Liver (tissue), 9 donors: ENCODE measurements around the gene DMD. TPM values are rescaled to one million over a fixed set of nuclear protein-coding genes. Genes with fewer than 3 reads are reported as not detected.

Source experiments
- DNase-seq: peaks from one replicate; pipeline ENCODE4 v3.0.0-alpha.2; 2017; ENCODE audit warnings: low spot score
- H3K27ac ChIP-seq, 2 donors: one replicate each; pipeline ENCODE4 v1.7.0; 2013; ENCODE audit warnings: inconsistent platforms in 2 of 2, low read length in 2 of 2, control low read depth in 1 of 2, low read depth in 1 of 2, mild to moderate bottlenecking in 1 of 2
- H3K27me3 ChIP-seq, 4 donors: one replicate each; pipeline versions ENCODE4 v1.6.1 to v1.7.0; 2013; ENCODE audit warnings: low read length in 3 of 4, inconsistent platforms in 1 of 4, mild to moderate bottlenecking in 1 of 4, moderate library complexity in 1 of 4; ENCODE audit not compliant: control insufficient read depth in 4 of 4, insufficient read depth in 4 of 4
- H3K36me3 ChIP-seq, 4 donors: one replicate each; pipeline versions ENCODE4 v1.6.1 to v1.7.0; 2013; ENCODE audit warnings: low read length in 3 of 4, mild to moderate bottlenecking in 3 of 4, low read depth in 1 of 4, moderate library complexity in 1 of 4; ENCODE audit not compliant: control insufficient read depth in 4 of 4, insufficient read depth in 3 of 4
- H3K4me1 ChIP-seq, 4 donors: one replicate each; pipeline versions ENCODE4 v1.6.1 to v1.7.0; 2013; ENCODE audit warnings: low read length in 3 of 4, mild to moderate bottlenecking in 3 of 4, moderate library complexity in 1 of 4; ENCODE audit not compliant: control insufficient read depth in 4 of 4, insufficient read depth in 4 of 4
- H3K4me3 ChIP-seq, 3 donors: one replicate each; pipeline versions ENCODE4 v1.6.1 to v1.7.0; 2013; ENCODE audit warnings: low read length in 3 of 3, control low read depth in 1 of 3, low read depth in 1 of 3, mild to moderate bottlenecking in 1 of 3
- H3K9ac ChIP-seq, 2 donors: one replicate each; pipeline ENCODE4 v1.7.0; 2013; ENCODE audit warnings: low read length in 2 of 2, mild to moderate bottlenecking in 2 of 2, moderate library complexity in 2 of 2, control low read depth in 1 of 2, low read depth in 1 of 2
- H3K9me3 ChIP-seq, 4 donors: one replicate each; pipeline versions ENCODE4 v1.6.1 to v1.7.0; 2013; ENCODE audit warnings: low read length in 3 of 4; ENCODE audit not compliant: control insufficient read depth in 4 of 4
- CTCF ChIP-seq: fragments of 150-350 bp; IDR thresholded peaks from 2 replicates; pipeline ENCODE4 v1.5.1; 2017; ENCODE audit warnings: improper control_type of control experiment, low read depth, low read length; ENCODE audit not compliant: missing input control
- EGR1 ChIP-seq, 2 donors: IDR thresholded peaks; 2 replicates each; pipeline ENCODE4 v1.6.1; 2016 to 2018; ENCODE audit warnings: antibody characterized with exemption in 2 of 2, low read depth in 2 of 2
- FOXA2 ChIP-seq: IDR thresholded peaks from 2 replicates; pipeline ENCODE4 v1.6.1; 2016; ENCODE audit warnings: antibody characterized with exemption
- GABPA ChIP-seq, 2 donors: IDR thresholded peaks in 1 of 2; conservative IDR thresholded peaks in 1 of 2; 2 replicates each; pipeline ENCODE4 v1.6.1; 2016; ENCODE audit warnings: antibody characterized with exemption in 2 of 2, mild to moderate bottlenecking in 1 of 2, moderate library complexity in 1 of 2
- HNF4A ChIP-seq, 2 donors: conservative IDR thresholded peaks; 2 replicates each; pipeline ENCODE4 v1.6.1; 2016; ENCODE audit warnings: antibody characterized with exemption in 2 of 2, mild to moderate bottlenecking in 2 of 2
- RAD21 ChIP-seq, 2 donors: IDR thresholded peaks; 2 replicates each; pipeline ENCODE4 v1.6.1; 2016; ENCODE audit warnings: antibody characterized with exemption in 2 of 2, mild to moderate bottlenecking in 2 of 2
- RXRA ChIP-seq, 2 donors: IDR thresholded peaks; 2 replicates each; pipeline ENCODE4 v1.6.1; 2017 to 2018; ENCODE audit warnings: antibody characterized with exemption in 2 of 2, mild to moderate bottlenecking in 1 of 2
- TAF1 ChIP-seq: conservative IDR thresholded peaks from 2 replicates; pipeline ENCODE4 v1.6.1; 2016; ENCODE audit warnings: antibody characterized with exemption, mild to moderate bottlenecking
- YY1 ChIP-seq: IDR thresholded peaks from 2 replicates; pipeline ENCODE4 v1.6.1; 2016; ENCODE audit warnings: antibody characterized with exemption, mild to moderate bottlenecking
- WGBS: extraction: QIAGEN DNeasy Blood & Tissue Kit; methylation state at CpG from one replicate; pipeline ENCODE4 v1.1.7; 2013; 5-methylcytosine and 5-hydroxymethylcytosine counted together
- polyA plus RNA-seq, 2 donors: library from polyadenylated mRNA; stranded (reverse) in 1 of 2; unstranded in 1 of 2; fragments of 200-250 nt in 1 of 2; fragments of >200 nt in 1 of 2; fragmentation: Nextera tagmentation in 1 of 2; extraction: Ambion mirVana in 1 of 2; gene quantifications; one replicate each; pipeline versions ENCODE4 v1.2.1 to v1.2.3, GENCODE V29; 2013 to 2015
- total RNA-seq, 2 donors: library from RNA; depleted of rRNA; stranded (reverse); fragments of >200 nt; gene quantifications; one replicate each; pipeline ENCODE4 v1.2.3, GENCODE V29; 2014
- TF ChIP-seq, protein P1 (sequence below): IDR thresholded peaks from 2 replicates; pipeline ENCODE4 v1.6.1; 2016; ENCODE audit warnings: antibody characterized with exemption
- donor health status: healthy.
- donor health status: healthy.
- donor health status: healthy.
- donor health status: healthy.
- donor health status: healthy.

Gene DMD
- total and polyA plus RNA-seq, 4 donors = 14.6 to 61.9 (median 23.9) TPM

GRCh38 chrX:31166416-31166815 is 2044.9 kb downstream of the DMD start:
- WGBS = 92% methylated on average over 5 of the region's 5 CpGs
- no peak overlapping the region for H3K4me3 ChIP-seq
- peaks cover 0 to 7% (median 4%) of the 10 kb centered on the region in 4 donors for H3K36me3 ChIP-seq
- no peaks in the 10 kb centered on the region for H3K9me3 ChIP-seq
- no peak overlapping the region for H3K9ac ChIP-seq
- H3K27ac ChIP-seq = no peak overlapping the region
- peaks cover 0 to 4% (median 0%) of the 10 kb centered on the region in 4 donors for H3K4me1 ChIP-seq
- no peak for DNase-seq
- no peaks in the 10 kb centered on the region for H3K27me3 ChIP-seq
- TF ChIP-seq CTCF = no peak
- no peak for TF ChIP-seq GABPA (IDR thresholded peaks at IDR 0.05 in 1 of 2, conservative IDR thresholded peaks at IDR 0.05 in 1 of 2)
- no peak for TF ChIP-seq YY1
- TF ChIP-seq, protein P1, sequence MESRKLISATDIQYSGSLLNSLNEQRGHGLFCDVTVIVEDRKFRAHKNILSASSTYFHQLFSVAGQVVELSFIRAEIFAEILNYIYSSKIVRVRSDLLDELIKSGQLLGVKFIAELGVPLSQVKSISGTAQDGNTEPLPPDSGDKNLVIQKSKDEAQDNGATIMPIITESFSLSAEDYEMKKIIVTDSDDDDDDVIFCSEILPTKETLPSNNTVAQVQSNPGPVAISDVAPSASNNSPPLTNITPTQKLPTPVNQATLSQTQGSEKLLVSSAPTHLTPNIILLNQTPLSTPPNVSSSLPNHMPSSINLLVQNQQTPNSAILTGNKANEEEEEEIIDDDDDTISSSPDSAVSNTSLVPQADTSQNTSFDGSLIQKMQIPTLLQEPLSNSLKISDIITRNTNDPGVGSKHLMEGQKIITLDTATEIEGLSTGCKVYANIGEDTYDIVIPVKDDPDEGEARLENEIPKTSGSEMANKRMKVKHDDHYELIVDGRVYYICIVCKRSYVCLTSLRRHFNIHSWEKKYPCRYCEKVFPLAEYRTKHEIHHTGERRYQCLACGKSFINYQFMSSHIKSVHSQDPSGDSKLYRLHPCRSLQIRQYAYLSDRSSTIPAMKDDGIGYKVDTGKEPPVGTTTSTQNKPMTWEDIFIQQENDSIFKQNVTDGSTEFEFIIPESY = no peak
- no peak for TF ChIP-seq EGR1 (IDR thresholded peaks at IDR 0.05; ENCODE audit: low read depth in 2 of 2)
- TF ChIP-seq RXRA (IDR thresholded peaks at IDR 0.05) = no peak
- no peak for TF ChIP-seq FOXA2

DNA sequence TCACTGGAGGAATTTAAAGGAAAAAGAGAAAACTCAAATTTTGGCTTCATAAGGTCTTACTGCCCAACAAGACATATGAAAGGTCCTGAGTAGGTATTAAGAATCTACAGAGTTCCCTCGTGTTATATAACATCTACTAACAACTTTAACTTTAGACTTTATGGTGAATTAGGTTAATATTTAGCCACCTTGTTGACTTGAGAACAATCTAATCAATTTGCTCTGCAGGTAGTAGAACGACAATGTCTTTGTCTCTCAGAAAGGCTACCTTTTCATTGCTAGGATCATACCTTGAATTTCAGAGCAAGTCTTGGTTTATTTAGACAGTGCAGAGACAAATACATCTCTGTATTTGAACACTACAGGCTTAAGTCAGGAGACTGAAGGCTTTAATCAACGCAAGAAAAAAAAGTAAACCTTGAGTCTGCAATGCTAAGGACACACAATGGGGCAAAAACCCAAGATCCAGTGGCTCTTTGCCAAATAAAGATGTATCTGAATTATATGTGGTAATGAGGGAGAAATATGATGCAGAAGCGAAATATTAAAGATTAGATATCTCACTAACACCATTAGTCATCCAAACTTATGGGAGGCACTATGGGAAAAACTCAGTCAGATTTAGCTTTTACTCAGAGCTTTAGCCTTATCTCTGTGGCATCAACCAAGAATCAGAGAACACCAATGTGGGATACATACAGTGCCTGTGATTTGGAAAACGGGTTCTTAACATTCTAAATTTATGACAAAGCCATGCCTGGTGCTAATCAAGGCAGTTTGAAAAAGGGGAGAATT is 2045.9 kb downstream of the DMD start:
- TF ChIP-seq EGR1 (IDR thresholded peaks at IDR 0.05; ENCODE audit: low read depth in 2 of 2) (no peak), GABPA (IDR thresholded peaks at IDR 0.05 in 1 of 2, conservative IDR thresholded peaks at IDR 0.05 in 1 of 2) (no peak)

GRCh38 chrX:31154946-31155345 is 2056.4 kb downstream of the DMD start:
- Histone ChIP-seq H3K9me3 (no peaks in the 10 kb centered on the region), H3K27ac (no peak overlapping the region), H3K4me1 (no peaks in the 10 kb centered on the region), H3K4me3 (no peak overlapping the region), H3K27me3 (no peaks in the 10 kb centered on the region), H3K36me3 (peaks cover 0 to 2% (median 0%) of the 10 kb centered on the region in 4 donors), H3K9ac (no peak overlapping the region)
- WGBS = 84% methylated on average over 2 of the region's 2 CpGs
- DNase-seq = no peak
- TF ChIP-seq RAD21 (IDR thresholded peaks at IDR 0.05) = no peak
- no peak for TF ChIP-seq HNF4A (conservative IDR thresholded peaks at IDR 0.05)
- no peak for TF ChIP-seq TAF1
- TF ChIP-seq YY1 = no peak

More for the DNA sequence above, 2045.9 kb downstream of the DMD start:
- H3K27me3 ChIP-seq = no peaks in the 10 kb centered on the region
- H3K9ac ChIP-seq = no peak overlapping the region
- no peak overlapping the region for H3K4me3 ChIP-seq
- no peak for DNase-seq
- no peak overlapping the region for H3K27ac ChIP-seq
- WGBS = 48% methylated on average over 5 of the region's 5 CpGs
- no peaks in the 10 kb centered on the region for H3K9me3 ChIP-seq
- H3K36me3 ChIP-seq = peaks cover 0 to 12% (median 3%) of the 10 kb centered on the region in 4 donors
- H3K4me1 ChIP-seq = peaks cover 0 to 4% (median 0%) of the 10 kb centered on the region in 4 donors
